Activated T-helper 17 cell treated with anti-CD3 and anti-CD28 coated beads, Interleukin-2, amount 50 U/mL, for 72 hours (primary cell): ENCODE data around the gene PDXK. TPM values are rescaled to one million over a fixed set of nuclear protein-coding genes. Genes with fewer than 3 reads are reported as not detected.
A peak's percentile ranks its signal among the peaks of the same experiment; 100 is the strongest.
"Not testable (repeated sequence)": the region's sequence is repeated elsewhere in the genome, so short reads cannot be mapped to it uniquely, and the experiment has no call there.

ENCODE experiments used
- ATAC-seq: fragments of 150-1000 bp; cut with Tn5 transposase; replicated peaks from 2 replicates; pipeline ENCODE4 v1.10.0; 2021; ENCODE audit warnings: mild to moderate bottlenecking, moderate library complexity
- H3K27ac Mint-ChIP-seq: one replicate; pipeline ENCODE4 v1.8.0; 2022; ENCODE audit warnings: mixed read lengths
- H3K27me3 Mint-ChIP-seq: one replicate; pipeline ENCODE4 v1.8.0; 2022; ENCODE audit warnings: mixed read lengths
- H3K36me3 Mint-ChIP-seq: one replicate; pipeline ENCODE4 v1.8.0; 2022; ENCODE audit warnings: low read depth, mild to moderate bottlenecking, mixed read lengths
- H3K4me1 Mint-ChIP-seq: one replicate; pipeline ENCODE4 v1.8.0; 2022; ENCODE audit warnings: mixed read lengths
- H3K4me3 Mint-ChIP-seq: one replicate; pipeline ENCODE4 v1.8.0; 2022; ENCODE audit warnings: mild to moderate bottlenecking, mixed read lengths
- H3K9me3 Mint-ChIP-seq: one replicate; pipeline ENCODE4 v1.8.0; 2022; ENCODE audit warnings: mixed read lengths
- total RNA-seq, 2 donors: library from RNA; stranded (reverse); gene quantifications; one replicate each; pipeline ENCODE4 v1.2.3, GENCODE V29; 2022

PDXK gene
- total RNA-seq, 2 donors from 2014 or later, result 102 to 115 TPM

GRCh38 chr21:43708745-43709381 is 10.1 kb upstream of the PDXK start:
- Mint-ChIP-seq H3K4me3 (no peak overlapping the region), H3K27ac (no peak overlapping the region), H3K9me3 (no peaks in the 10 kb centered on the region), H3K27me3 (no peaks in the 10 kb centered on the region), H3K36me3 (no peaks in the 10 kb centered on the region), H3K4me1 (no peaks in the 10 kb centered on the region)
- ATAC-seq, result no peak

- no peak overlapping the region for H3K4me3 Mint-ChIP-seq
- H3K36me3 Mint-ChIP-seq, result no peaks in the 10 kb centered on the region
- no peaks in the 10 kb centered on the region for H3K4me1 Mint-ChIP-seq
- no peak for ATAC-seq
- no peak overlapping the region for H3K27ac Mint-ChIP-seq
- no peaks in the 10 kb centered on the region for H3K27me3 Mint-ChIP-seq
- H3K9me3 Mint-ChIP-seq, result no peaks in the 10 kb centered on the region
Observed at GRCh38 chr21:43712268-43712942, 6.5 kb upstream of the PDXK start.

DNA sequence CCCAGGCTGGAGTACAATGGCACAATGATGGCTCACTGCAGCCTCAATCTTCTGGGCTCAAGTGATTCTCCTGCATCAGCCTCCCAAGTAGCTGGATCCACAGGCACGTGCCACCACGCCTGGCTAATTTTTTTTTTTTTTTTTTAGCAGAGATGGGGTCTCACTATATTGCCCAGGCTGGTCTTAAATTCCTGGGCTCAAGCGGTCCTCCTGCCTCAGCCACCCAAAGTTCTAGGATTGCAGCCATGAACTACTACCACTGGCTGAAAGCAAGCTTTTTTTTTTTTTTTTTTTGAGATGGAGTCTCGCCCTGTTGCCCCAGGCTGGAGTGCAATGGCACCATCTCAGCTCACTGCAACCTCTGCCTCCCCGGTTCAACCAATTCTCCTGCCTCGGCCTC is 5.8 kb upstream of the PDXK start:
- H3K27me3 Mint-ChIP-seq, H3K36me3 Mint-ChIP-seq, H3K4me1 Mint-ChIP-seq, H3K9me3 Mint-ChIP-seq, H3K4me3 Mint-ChIP-seq, ATAC-seq, H3K27ac Mint-ChIP-seq: not testable (repeated sequence)

GRCh38 chr21:43716376-43717165 is 2.4 kb upstream of the PDXK start:
- H3K4me3 Mint-ChIP-seq, result no peak overlapping the region
- no peaks in the 10 kb centered on the region for H3K9me3 Mint-ChIP-seq
- peaks cover under 1% of the 10 kb centered on the region for H3K4me1 Mint-ChIP-seq
- ATAC-seq, result no peak
- H3K36me3 Mint-ChIP-seq, result peaks cover 14% of the 10 kb centered on the region
- no peaks in the 10 kb centered on the region for H3K27me3 Mint-ChIP-seq
- no peak overlapping the region for H3K27ac Mint-ChIP-seq

DNA sequence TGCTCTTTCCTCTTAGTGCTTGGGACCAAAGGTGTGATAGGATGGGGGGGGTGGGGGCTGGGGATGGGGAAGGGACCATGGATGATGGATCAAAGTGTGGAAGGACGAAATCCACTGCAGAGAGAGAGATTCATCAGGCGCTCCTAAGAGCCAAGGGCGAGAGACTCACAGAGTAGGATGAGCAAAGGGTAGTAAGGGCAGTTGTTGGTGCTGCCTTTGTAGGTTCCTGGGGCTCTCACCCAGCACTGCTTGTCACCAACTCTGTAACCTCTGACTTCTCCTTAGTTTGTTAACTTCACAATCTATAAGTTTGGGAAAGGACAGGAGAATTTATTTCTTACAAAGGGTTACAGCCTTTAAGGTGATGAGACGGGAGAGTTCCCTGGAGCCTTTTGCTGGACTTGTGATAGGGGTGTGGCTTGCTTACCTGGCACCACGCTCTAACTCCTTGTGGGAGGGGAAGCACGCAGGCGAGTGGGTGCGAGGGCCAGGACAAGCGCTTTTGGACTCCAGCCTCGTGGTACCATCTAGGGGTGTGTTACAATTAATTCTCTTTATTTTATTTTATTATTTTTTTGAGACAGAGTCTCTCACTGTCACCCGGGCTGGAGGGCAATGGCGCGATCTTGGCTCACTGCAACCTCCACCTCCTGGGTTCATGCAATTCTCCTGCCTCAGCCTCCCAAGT is 1.6 kb upstream of the PDXK start:
- peaks cover 5% of the 10 kb centered on the region for H3K4me1 Mint-ChIP-seq
- no peak overlapping the region for H3K27ac Mint-ChIP-seq
- no peak for ATAC-seq
- H3K27me3 Mint-ChIP-seq, result no peaks in the 10 kb centered on the region
- peaks cover 14% of the 10 kb centered on the region for H3K36me3 Mint-ChIP-seq
- H3K9me3 Mint-ChIP-seq, result no peaks in the 10 kb centered on the region
- H3K4me3 Mint-ChIP-seq, result peak overlapping the region; percentile 85

GRCh38 chr21:43717967-43718871 is 710 bp upstream of the PDXK start:
- ATAC-seq, result no peak
- H3K9me3 Mint-ChIP-seq, result no peaks in the 10 kb centered on the region
- peaks cover 5% of the 10 kb centered on the region for H3K4me1 Mint-ChIP-seq
- H3K27me3 Mint-ChIP-seq, result no peaks in the 10 kb centered on the region
- peak overlapping the region; percentile 72 for H3K27ac Mint-ChIP-seq
- peak overlapping the region; percentile 85 for H3K4me3 Mint-ChIP-seq
- H3K36me3 Mint-ChIP-seq, result peaks cover 14% of the 10 kb centered on the region

- Mint-ChIP-seq H3K4me3 (peak overlapping the region; percentile 85), H3K4me1 (peaks cover 5% of the 10 kb centered on the region), H3K9me3 (no peaks in the 10 kb centered on the region), H3K27me3 (no peaks in the 10 kb centered on the region), H3K36me3 (peaks cover 17% of the 10 kb centered on the region), H3K27ac (peak overlapping the region; percentile 80)
- peak; percentile 14 for ATAC-seq
Observed at GRCh38 chr21:43719748-43720538, 1.0 kb downstream of the PDXK start.

- H3K27ac Mint-ChIP-seq, result peak overlapping the region; percentile 80
- ATAC-seq, result no peak
- H3K36me3 Mint-ChIP-seq, result peaks cover 24% of the 10 kb centered on the region
- peaks cover 5% of the 10 kb centered on the region for H3K4me1 Mint-ChIP-seq
- H3K4me3 Mint-ChIP-seq, result peak overlapping the region; percentile 85
- H3K9me3 Mint-ChIP-seq, result no peaks in the 10 kb centered on the region
- no peaks in the 10 kb centered on the region for H3K27me3 Mint-ChIP-seq
Observed at GRCh38 chr21:43720539-43721166, 1.7 kb downstream of the PDXK start.

DNA sequence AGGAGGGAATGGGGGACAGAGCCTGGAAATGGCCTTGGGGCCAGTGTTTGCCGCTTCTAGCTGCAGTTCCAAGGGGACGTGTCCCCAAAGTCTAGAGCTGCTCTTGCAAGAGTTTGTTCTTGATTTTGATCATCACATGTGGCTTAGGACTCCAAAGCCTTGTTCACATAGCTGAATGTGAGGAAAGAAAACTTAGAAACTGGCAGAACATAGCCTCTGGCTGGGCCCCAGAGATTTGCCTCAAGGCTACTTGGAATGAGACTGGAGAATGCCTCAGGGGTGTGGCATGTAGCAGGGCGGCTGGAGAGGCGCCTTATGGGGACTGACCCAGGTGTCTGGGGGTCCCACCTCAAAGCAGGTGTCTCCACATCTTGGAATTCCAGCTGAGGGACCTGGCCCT is 2.3 kb downstream of the PDXK start:
- peaks cover 5% of the 10 kb centered on the region for H3K4me1 Mint-ChIP-seq
- H3K27ac Mint-ChIP-seq, result peak overlapping the region; percentile 80

GRCh38 chr21:43721939-43722338 is 3.0 kb downstream of the PDXK start:
- no peak overlapping the region for H3K27ac Mint-ChIP-seq
- H3K9me3 Mint-ChIP-seq, result no peaks in the 10 kb centered on the region
- ATAC-seq, result no peak
- peaks cover 29% of the 10 kb centered on the region for H3K36me3 Mint-ChIP-seq
- H3K27me3 Mint-ChIP-seq, result no peaks in the 10 kb centered on the region
- peak overlapping the region; percentile 85 for H3K4me3 Mint-ChIP-seq
- H3K4me1 Mint-ChIP-seq, result peaks cover 10% of the 10 kb centered on the region

More for the DNA sequence above, 2.3 kb downstream of the PDXK start:
- Mint-ChIP-seq H3K36me3 (peaks cover 29% of the 10 kb centered on the region), H3K4me3 (peak overlapping the region; percentile 85), H3K9me3 (no peaks in the 10 kb centered on the region), H3K27me3 (no peaks in the 10 kb centered on the region)
- no peak for ATAC-seq

GRCh38 chr21:43723648-43724047 is 4.7 kb downstream of the PDXK start:
- H3K27ac Mint-ChIP-seq, result no peak overlapping the region
- H3K9me3 Mint-ChIP-seq, result no peaks in the 10 kb centered on the region
- peaks cover 23% of the 10 kb centered on the region for H3K4me1 Mint-ChIP-seq
- no peaks in the 10 kb centered on the region for H3K27me3 Mint-ChIP-seq
- no peak for ATAC-seq
- peaks cover 29% of the 10 kb centered on the region for H3K36me3 Mint-ChIP-seq
- no peak overlapping the region for H3K4me3 Mint-ChIP-seq

DNA sequence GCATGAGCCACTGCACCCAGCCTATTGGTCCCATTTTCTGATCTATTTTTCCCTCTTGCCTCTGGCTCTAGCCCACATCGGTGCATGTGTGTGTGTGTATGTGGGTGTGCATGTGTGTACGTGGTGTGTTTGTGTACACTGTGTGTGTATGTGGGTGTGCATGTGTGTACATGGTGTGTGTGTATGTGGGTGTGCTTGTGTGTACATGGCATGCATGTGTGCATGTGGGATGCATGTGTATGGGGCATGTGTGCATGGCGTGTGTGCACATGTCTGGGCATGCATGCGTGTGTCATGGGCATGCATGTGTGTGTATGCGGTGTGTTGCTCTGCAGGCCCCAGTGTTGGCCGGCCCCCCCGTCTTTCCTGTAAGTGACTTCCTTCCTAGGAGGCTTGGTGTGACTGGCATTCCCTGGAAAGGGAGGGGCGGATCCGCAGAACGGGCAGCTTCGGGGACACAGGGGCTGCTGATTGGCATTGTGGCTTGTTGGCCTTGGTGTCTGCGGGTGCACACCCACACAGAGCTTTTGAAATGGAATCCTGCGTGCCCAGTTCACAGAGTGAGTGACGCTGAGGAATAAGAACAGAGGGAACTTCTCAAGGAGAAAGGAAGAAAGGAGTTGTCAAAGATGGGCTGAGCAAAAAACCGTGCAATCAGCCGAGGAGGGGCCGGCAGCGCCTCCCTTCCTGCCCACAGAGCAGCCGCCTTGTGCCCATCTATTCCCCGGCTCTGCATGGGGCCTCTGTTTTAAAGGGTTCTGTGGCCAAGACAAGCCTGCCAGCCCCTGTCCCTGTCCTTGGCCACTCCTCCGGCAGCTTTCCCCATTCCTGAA is 8.0 kb downstream of the PDXK start:
- H3K4me3 Mint-ChIP-seq, result peak overlapping the region; percentile 88
- no peaks in the 10 kb centered on the region for H3K9me3 Mint-ChIP-seq
- ATAC-seq, result no peak
- peaks cover 22% of the 10 kb centered on the region for H3K36me3 Mint-ChIP-seq
- H3K4me1 Mint-ChIP-seq, result peaks cover 25% of the 10 kb centered on the region
- no peaks in the 10 kb centered on the region for H3K27me3 Mint-ChIP-seq
- peak overlapping the region; percentile 17 for H3K27ac Mint-ChIP-seq
